GM12878 (cell line): ENCODE measurements around the gene FUS.

ENCODE experiments used
- CEBPB ChIP-seq, 2 experiments: fragments of 150-350 bp in 1 of 2; IDR thresholded peaks; 2 replicates each; pipeline ENCODE4 v1.6.1; 2012 to 2014; ENCODE audit warnings: low read depth in 2 of 2, low read length in 2 of 2, borderline replicate concordance in 1 of 2, inconsistent platforms in 1 of 2
- CTCF ChIP-seq, 3 experiments: IDR thresholded peaks in 2 of 3; conservative IDR thresholded peaks in 1 of 3; 2 replicates each; pipeline ENCODE4 v1.5.1; 2011; ENCODE audit warnings: low read depth in 3 of 3, low read length in 3 of 3, mild to moderate bottlenecking in 3 of 3, control low read depth in 2 of 3, moderate library complexity in 2 of 3, inconsistent platforms in 1 of 3, mixed read lengths in 1 of 3; ENCODE audit not compliant: control insufficient read depth in 2 of 3, insufficient read depth in 1 of 3; ENCODE audit errors: extremely low read depth in 1 of 3
- CUX1 ChIP-seq: IDR thresholded peaks from 2 replicates; pipeline ENCODE4 v1.6.1; 2012; ENCODE audit warnings: improper control_type of control experiment, low read depth, low read length; ENCODE audit not compliant: insufficient replicate concordance
- ELK1 ChIP-seq: IDR thresholded peaks from 2 replicates; pipeline ENCODE4 v1.6.1; 2012; ENCODE audit warnings: low read depth, low read length, improper control_type of control experiment
- ETV6 ChIP-seq, 2 experiments: fragments of 450-650 bp in 1 of 2; IDR thresholded peaks in 1 of 2; conservative IDR thresholded peaks in 1 of 2; 2 replicates each; pipeline ENCODE4 v1.6.1; 2014; ENCODE audit warnings: antibody characterized with exemption in 1 of 2, borderline replicate concordance in 1 of 2, low read depth in 1 of 2, mild to moderate bottlenecking in 1 of 2, moderate library complexity in 1 of 2
- MYC ChIP-seq: IDR thresholded peaks from 2 replicates; pipeline ENCODE4 v1.6.1; 2011; ENCODE audit warnings: mild to moderate bottlenecking, low read length, moderate library complexity, inconsistent platforms; ENCODE audit not compliant: insufficient read depth, insufficient replicate concordance, insufficient read length, severe bottlenecking
- RAD21 ChIP-seq: IDR thresholded peaks from 2 replicates; pipeline ENCODE4 v1.6.1; 2011; ENCODE audit warnings: mild to moderate bottlenecking, low read depth, low read length, moderate library complexity; ENCODE audit not compliant: insufficient read depth
- RAD51 ChIP-seq: fragments of 450-650 bp; IDR thresholded peaks from 2 replicates; pipeline ENCODE4 v1.6.1; 2016; ENCODE audit warnings: moderate library complexity, mild to moderate bottlenecking, inconsistent platforms
- TCF3 ChIP-seq: IDR thresholded peaks from 2 replicates; pipeline ENCODE4 v1.6.1; 2012; ENCODE audit warnings: low read depth, mild to moderate bottlenecking, low read length, borderline replicate concordance; ENCODE audit not compliant: insufficient read depth

GRCh38 chr16:31199430-31200041 lies 19.6 kb downstream of the FUS start:
- TF ChIP-seq ETV6 (conservative IDR thresholded peaks at IDR 0.05 in 1 of 2, IDR thresholded peaks at IDR 0.05 in 1 of 2; ENCODE audit: borderline replicate concordance in 1 of 2, low read depth in 1 of 2) (no peak), ELK1 (no peak), CTCF (IDR thresholded peaks at IDR 0.05 in 2 of 3, conservative IDR thresholded peaks at IDR 0.05 in 1 of 3; ENCODE audit: control insufficient read depth in 2 of 3, extremely low read depth in 1 of 3, insufficient read depth in 1 of 3, low read depth in 3 of 3, low read length in 3 of 3) (no peak), RAD51 (no peak), RAD21 (no peak), CEBPB (IDR thresholded peaks at IDR 0.05; ENCODE audit: borderline replicate concordance in 1 of 2, low read depth in 2 of 2, low read length in 2 of 2) (no peak), MYC (no peak), TCF3 (no peak), CUX1 (no peak)
